Kidney (tissue), 14 donors: Measurements from ENCODE around the gene NPHP4. TPM values are rescaled to one million over a fixed set of nuclear protein-coding genes. Genes with fewer than 3 reads are reported as not detected.

Experiments
- DNase-seq, 5 donors: peaks; one replicate each; pipeline ENCODE4 v3.0.0-alpha.2; 2013 to 2020
- FAIRE-seq: peaks from 2 replicates; lab custom pipeline; 2012; peaks lifted over from hg19 to GRCh38; lab: Jason Lieb, UNC
- H3K27ac ChIP-seq, 2 donors: one replicate each; pipeline ENCODE4 v1.7.0; 2013; ENCODE audit warnings: low read depth in 2 of 2, low read length in 2 of 2, inconsistent platforms in 1 of 2
- H3K27me3 ChIP-seq: one replicate; pipeline ENCODE4 v1.7.1; 2013; ENCODE audit warnings: low read length, inconsistent platforms; ENCODE audit not compliant: control insufficient read depth, insufficient read depth
- H3K36me3 ChIP-seq, 3 donors: one replicate each; pipeline versions ENCODE4 v1.7.0 to v1.7.1; 2013; ENCODE audit warnings: low read length in 3 of 3, control low read depth in 1 of 3, inconsistent platforms in 1 of 3; ENCODE audit not compliant: insufficient read depth in 3 of 3, control insufficient read depth in 2 of 3
- H3K4me1 ChIP-seq, 3 donors: one replicate each; pipeline versions ENCODE4 v1.7.0 to v1.7.1; 2013; ENCODE audit warnings: low read length in 3 of 3, inconsistent platforms in 1 of 3, low read depth in 1 of 3; ENCODE audit not compliant: control insufficient read depth in 2 of 3, insufficient read depth in 2 of 3
- H3K4me3 ChIP-seq, 3 donors: one replicate each; pipeline versions ENCODE4 v1.7.0 to v1.8.1; 2013; ENCODE audit warnings: low read length in 3 of 3, control low read depth in 1 of 3, inconsistent platforms in 1 of 3
- H3K9ac ChIP-seq, 3 donors: one replicate each; pipeline versions ENCODE4 v1.7.0 to v1.7.1; 2013; ENCODE audit warnings: low read length in 3 of 3, control low read depth in 1 of 3, inconsistent platforms in 1 of 3
- H3K9me3 ChIP-seq, 3 donors: one replicate each; pipeline versions ENCODE4 v1.7.0 to v1.7.1; 2013; ENCODE audit warnings: low read length in 3 of 3, control low read depth in 1 of 3, inconsistent platforms in 1 of 3; ENCODE audit not compliant: control insufficient read depth in 2 of 3, insufficient read depth in 1 of 3
- intact Hi-C: fragments of 100-400 bp; cut with DNase I; formaldehyde crosslinking; loops from one replicate; pipeline ENCODE4 v1.11.1; 2022
- polyA plus RNA-seq: library from polyadenylated mRNA; stranded (reverse); fragments of 350-450 nt; fragmentation: Illumina TruSeq; extraction: RNeasy Lipid Tissue Mini Kit (QIAGEN cat#74804); gene quantifications from one replicate; pipeline ENCODE4 v1.2.3, GENCODE V29; 2014; ENCODE audit warnings: low read depth, low replicate concordance; ENCODE audit not compliant: insufficient read depth
- total RNA-seq: library from RNA; stranded (reverse); fragmentation: NEBNext Ultra II Directional; extraction: Animal tissue kit (Norgen Biotek cat#: 25700); gene quantifications from one replicate; pipeline ENCODE4 v1.2.1, GENCODE V29; 2021
- TF ChIP-seq, protein P1 (sequence below): IDR thresholded peaks from 3 replicates; pipeline ENCODE4 v1.5.1; 2012; ENCODE audit warnings: mild to moderate bottlenecking, moderate library complexity, borderline replicate concordance; ENCODE audit not compliant: insufficient read depth; ENCODE audit errors: extremely low read depth
- donor health status: control.
- donor health status: control.
- donor health status: control.
- donor health status: control.
- donor health status: control.
- donor health status: DM: yes; HTN: yes; CAD: no.
- donor health status: Normal renal cell carcinoma (clear cell type).

The NPHP4 gene
- total and polyA plus RNA-seq, 2 donors from 2014 or later: 2.9 to 16.1 TPM

DNA sequence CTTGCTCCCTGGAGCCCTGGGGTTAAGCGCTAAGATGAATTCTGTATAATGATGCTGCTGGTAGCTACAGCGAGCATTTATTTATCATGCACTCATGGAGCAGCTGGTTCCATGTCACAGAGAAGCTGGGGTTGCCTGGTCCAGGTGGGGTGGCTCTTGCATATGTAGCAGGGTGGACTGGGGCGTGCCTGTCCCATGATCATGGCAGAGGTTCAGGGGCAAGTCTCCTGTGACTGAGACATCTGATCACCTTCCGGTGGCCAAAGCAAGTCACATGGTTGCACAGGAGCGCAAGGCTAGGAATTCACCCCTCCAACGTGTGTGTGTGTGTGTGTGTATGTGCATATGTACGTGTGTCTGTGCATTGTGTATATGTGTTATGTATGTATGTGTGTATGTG lies 37.9 kb upstream of the NPHP4 start:
- Histone ChIP-seq H3K4me1 (peaks cover 0 to 2% (median 0%) of the 10 kb centered on the region in 3 donors), H3K27me3 (peaks cover 3% of the 10 kb centered on the region), H3K9ac (no peak overlapping the region), H3K27ac (no peak overlapping the region), H3K36me3 (no peaks in the 10 kb centered on the region), H3K4me3 (no peak overlapping the region), H3K9me3 (no peaks in the 10 kb centered on the region)
- DNase-seq: no peak
- FAIRE-seq: no peak
- intact Hi-C loops: no loop called here
- TF ChIP-seq, protein P1, sequence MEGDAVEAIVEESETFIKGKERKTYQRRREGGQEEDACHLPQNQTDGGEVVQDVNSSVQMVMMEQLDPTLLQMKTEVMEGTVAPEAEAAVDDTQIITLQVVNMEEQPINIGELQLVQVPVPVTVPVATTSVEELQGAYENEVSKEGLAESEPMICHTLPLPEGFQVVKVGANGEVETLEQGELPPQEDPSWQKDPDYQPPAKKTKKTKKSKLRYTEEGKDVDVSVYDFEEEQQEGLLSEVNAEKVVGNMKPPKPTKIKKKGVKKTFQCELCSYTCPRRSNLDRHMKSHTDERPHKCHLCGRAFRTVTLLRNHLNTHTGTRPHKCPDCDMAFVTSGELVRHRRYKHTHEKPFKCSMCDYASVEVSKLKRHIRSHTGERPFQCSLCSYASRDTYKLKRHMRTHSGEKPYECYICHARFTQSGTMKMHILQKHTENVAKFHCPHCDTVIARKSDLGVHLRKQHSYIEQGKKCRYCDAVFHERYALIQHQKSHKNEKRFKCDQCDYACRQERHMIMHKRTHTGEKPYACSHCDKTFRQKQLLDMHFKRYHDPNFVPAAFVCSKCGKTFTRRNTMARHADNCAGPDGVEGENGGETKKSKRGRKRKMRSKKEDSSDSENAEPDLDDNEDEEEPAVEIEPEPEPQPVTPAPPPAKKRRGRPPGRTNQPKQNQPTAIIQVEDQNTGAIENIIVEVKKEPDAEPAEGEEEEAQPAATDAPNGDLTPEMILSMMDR: no peak

DNA sequence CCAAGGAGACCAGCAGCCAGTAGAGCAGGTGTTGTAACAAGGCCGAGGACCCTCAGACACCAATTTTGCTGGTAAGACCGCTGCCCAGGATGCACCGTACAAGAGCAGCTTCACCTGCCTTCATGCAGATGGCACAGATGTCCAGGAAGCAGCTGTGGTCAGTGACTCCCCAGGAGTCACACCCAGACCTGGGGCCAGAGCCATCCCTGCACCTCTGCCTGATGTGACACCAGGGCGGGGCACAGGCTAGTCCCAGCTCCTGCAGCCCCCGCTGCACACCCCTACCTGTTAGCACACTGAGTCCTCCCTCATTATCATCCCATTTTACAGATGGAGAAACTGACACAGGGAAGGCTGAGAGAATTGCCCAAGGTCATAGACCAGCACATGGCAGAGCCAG lies 37.1 kb upstream of the NPHP4 start:
- Histone ChIP-seq H3K27ac (no peak overlapping the region), H3K27me3 (peaks cover 3% of the 10 kb centered on the region)
- intact Hi-C loops: no loop called here

DNA sequence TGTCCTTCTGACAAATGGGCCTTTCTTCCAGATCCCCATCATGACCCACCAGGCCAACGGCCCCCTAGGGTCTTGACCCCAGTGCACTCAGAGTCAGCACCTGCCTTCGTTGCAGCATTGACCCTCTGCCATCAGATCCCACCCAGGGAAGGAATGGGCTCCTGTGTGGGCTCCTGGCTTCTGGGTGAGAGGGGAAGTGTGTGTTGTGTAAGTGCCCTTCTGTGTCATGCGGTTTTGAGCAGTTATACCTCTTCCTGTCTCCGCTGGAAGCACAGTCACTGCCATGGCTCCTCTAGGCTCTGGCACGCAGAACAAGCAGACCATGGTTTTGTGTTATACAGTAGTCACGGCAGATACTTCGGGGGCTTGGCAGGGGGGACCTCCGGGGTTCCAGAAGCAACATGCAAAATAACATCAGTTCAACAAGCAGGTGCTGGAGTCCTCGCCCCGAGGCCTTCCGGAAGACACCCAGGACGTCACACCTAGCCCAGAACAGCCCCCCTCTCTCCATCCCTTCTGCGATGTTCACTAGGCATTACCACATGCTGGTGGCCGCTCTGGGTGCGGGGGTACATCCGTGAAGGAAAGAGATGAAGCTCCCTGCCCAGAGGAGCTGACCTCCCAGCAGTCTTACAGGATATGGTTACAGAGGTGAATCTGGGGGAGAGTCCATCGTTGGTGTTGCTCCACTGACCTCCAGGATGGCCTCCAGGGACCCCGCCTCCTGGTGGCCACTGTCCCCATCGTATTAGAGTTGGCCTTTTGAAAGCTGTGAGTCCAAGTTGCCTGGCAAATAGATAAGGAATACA lies 36.0 kb upstream of the NPHP4 start:
- Histone ChIP-seq H3K27ac (no peak overlapping the region), H3K4me3 (no peak overlapping the region), H3K4me1 (peaks cover 0 to 2% (median 0%) of the 10 kb centered on the region in 3 donors), H3K27me3 (peaks cover 2% of the 10 kb centered on the region), H3K9me3 (no peaks in the 10 kb centered on the region), H3K36me3 (no peaks in the 10 kb centered on the region), H3K9ac (no peak overlapping the region)
- FAIRE-seq: no peak
- TF ChIP-seq, protein P1: no peak
- intact Hi-C loops: no loop called here
- DNase-seq: no peak

More for the DNA sequence above, 37.1 kb upstream of the NPHP4 start:
- Histone ChIP-seq H3K9me3 (no peaks in the 10 kb centered on the region), H3K36me3 (no peaks in the 10 kb centered on the region), H3K9ac (no peak overlapping the region), H3K4me1 (peaks cover 0 to 2% (median 0%) of the 10 kb centered on the region in 3 donors), H3K4me3 (no peak overlapping the region)
- TF ChIP-seq, protein P1: no peak
- DNase-seq (no peak), FAIRE-seq (no peak)
